Heart left ventricle (tissue), 13 donors: Measurements from ENCODE around the gene CBFA2T3.

Experiments
- CTCF ChIP-seq, 12 donors: fragments of 200-600 bp; sonication (generic) in 4 of 12; IDR thresholded peaks; one replicate each; pipeline versions ENCODE4 v1.5.0 to v1.8.0; 2018 to 2022; ENCODE audit warnings: antibody characterized with exemption in 12 of 12, mild to moderate bottlenecking in 5 of 12
- POLR2A ChIP-seq, 2 donors: fragments of 450-650 bp; IDR thresholded peaks; one replicate each; pipeline ENCODE4 v1.6.1; 2017; ENCODE audit warnings: antibody characterized with exemption in 2 of 2, mild to moderate bottlenecking in 2 of 2, moderate library complexity in 2 of 2
- donor health status: ischemic (EF 13 %, LVEDD 7.1; RV severe dilation, severe dysfunction).
- donor health status: DM: no; HTN: yes; CAD: no.
- donor health status: DM: no; HTN: no; CAD: no.
- donor health status: ischemic (EF 25% LVEDD 6.9; RV normal size, moderate dysfunction).
- donor health status: ischemic (EF 25% LVEDD 5.7; RV mildly dilated, moderate dysfunction).
- donor health status: ischemic (EF 35%, LVEDD 5.7; RV mildly dilated, moderate dysfunction).
- donor health status: nonischemic (EF 11% LVEDD 7.7; RV severe dilation, severe dysfunction).
- donor health status: DM: yes; HTN: yes; CAD: no.
- donor health status: PGD.
- donor health status: ischemic (EF 29% LVEDD 5.4; RV normal size, mild dysfunction).
- donor health status: nonischemic (EF 23%, LVEDD 6.1; RV moderate dilation, normal function).

- no peak for TF ChIP-seq CTCF (IDR thresholded peaks at IDR 0.05)
- no peak for TF ChIP-seq POLR2A (IDR thresholded peaks at IDR 0.05)
These were observed 117.5 kb downstream of the CBFA2T3 start for GRCh38 chr16:88859381-88860091.
